ENCODE measurements around the gene GPHB5. TPM values are rescaled to one million over a fixed set of nuclear protein-coding genes. Genes with fewer than 3 reads are reported as not detected.
A peak's percentile ranks its signal among the peaks of the same experiment; 100 is the strongest.
"Not testable (repeated sequence)": the region's sequence is repeated elsewhere in the genome, so short reads cannot be mapped to it uniquely, and the experiment has no call there.

Gene GPHB5
- total RNA-seq, 4 donors from 2014 or later: not detected

DNA sequence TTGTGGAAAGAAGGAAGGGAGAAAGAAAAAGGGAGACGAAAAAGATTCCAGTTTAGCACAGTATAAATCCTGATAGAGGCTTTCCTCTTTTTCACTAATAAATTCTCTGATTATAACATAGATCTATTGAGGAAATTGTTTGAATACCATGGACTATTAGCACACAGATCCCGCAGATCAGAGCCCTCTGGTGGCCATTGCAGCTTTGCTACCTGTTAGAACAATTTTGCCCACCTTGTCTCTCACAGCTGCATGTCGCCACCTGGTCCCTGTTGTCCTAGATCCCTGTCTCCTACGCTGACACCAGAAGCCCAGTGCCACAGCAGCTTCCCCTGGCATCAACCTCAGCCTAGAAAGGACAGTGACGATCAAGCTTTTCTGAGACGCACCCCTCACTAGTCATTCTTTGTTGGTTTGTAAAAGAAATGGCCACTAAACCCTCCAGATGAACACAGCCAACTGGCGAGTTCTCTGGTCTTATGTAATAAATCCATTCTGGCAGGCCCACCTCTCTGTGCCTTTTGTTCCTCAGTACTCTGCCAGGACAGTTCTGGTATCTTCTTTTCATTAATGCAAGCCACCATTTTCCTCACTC, 9.9 kb downstream of the GPHB5 start:
- Histone ChIP-seq H3K36me3 (no peaks in the 10 kb centered on the region), H3K27ac (replicated peaks in 1 of 4) (no peak overlapping the region), H3K4me1 (no peaks in the 10 kb centered on the region), H3K27me3 (no peaks in the 10 kb centered on the region), H3K9me3 (no peaks in the 10 kb centered on the region), H3K4me3 (no peak overlapping the region)
- 62% methylated on average over 7 of the region's 7 CpGs for WGBS
- intact Hi-C loops (cut with DNase I): no loop called here
- no peak for TF ChIP-seq POLR2AphosphoS5 (IDR thresholded peaks at IDR 0.05)
- TF ChIP-seq, protein P1, sequence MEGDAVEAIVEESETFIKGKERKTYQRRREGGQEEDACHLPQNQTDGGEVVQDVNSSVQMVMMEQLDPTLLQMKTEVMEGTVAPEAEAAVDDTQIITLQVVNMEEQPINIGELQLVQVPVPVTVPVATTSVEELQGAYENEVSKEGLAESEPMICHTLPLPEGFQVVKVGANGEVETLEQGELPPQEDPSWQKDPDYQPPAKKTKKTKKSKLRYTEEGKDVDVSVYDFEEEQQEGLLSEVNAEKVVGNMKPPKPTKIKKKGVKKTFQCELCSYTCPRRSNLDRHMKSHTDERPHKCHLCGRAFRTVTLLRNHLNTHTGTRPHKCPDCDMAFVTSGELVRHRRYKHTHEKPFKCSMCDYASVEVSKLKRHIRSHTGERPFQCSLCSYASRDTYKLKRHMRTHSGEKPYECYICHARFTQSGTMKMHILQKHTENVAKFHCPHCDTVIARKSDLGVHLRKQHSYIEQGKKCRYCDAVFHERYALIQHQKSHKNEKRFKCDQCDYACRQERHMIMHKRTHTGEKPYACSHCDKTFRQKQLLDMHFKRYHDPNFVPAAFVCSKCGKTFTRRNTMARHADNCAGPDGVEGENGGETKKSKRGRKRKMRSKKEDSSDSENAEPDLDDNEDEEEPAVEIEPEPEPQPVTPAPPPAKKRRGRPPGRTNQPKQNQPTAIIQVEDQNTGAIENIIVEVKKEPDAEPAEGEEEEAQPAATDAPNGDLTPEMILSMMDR (IDR thresholded peaks at IDR 0.05): peak in 2 of 3 experiments; percentile 21 to 38
- DNase-seq (ENCODE audit: extremely low spot score): no peak

DNA sequence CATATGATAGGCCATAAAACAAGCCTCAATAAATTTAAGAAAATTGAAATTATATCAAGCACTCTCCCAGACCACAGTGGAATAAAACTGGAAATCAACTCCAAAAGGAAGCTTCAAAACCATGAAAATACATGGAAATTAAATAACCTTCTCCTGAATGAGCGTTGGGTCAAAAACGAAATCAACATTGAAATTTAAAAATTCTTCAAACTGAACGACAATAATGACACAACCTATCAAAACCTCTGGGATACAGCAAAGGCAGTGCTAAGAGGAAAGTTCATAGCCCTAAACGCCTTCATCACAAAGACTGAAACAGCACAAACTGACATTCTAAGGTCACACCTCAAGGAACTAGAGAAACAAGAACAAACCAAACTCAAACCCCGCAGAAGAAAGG, 14.3 kb downstream of the GPHB5 start:
- H3K27ac ChIP-seq (replicated peaks in 1 of 4): not testable (repeated sequence)

DNA sequence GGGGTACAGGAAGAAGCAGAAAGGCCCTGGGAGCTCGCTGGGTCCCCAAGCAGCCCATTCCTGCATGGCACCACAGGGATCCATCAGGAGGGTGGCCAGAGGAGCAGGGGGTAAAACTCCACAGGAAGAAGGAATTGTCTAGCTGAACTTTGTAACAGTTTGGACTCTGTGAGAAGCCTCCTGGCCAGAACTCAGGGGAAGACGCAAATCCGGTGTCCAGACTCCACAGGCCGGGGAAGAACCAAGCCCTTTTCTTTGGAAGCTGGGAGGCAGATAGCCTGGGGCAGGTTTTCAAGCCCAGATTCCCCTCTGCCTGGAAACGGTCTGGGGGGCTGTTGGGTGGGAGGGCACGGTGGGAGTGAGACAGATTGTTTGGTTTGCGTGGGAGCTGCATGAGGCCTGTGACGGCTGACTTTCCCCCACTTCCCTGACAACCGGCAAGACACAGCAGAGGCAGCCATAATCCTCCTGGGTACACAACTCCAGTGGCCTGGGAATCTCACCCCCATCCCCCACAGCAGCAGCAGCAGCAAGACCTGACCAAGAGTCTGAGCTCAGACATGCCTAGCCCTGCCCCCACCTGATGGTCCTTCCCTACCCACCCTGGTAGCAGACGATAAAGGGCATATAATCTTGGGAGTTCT, 16.7 kb downstream of the GPHB5 start:
- WGBS: 75% methylated on average over 8 of the region's 10 CpGs
- H3K36me3 ChIP-seq: no peaks in the 10 kb centered on the region
- peaks cover 0 to 22% (median 0%) of the 10 kb centered on the region in 4 donors for H3K27me3 ChIP-seq
- no peaks in the 10 kb centered on the region for H3K9me3 ChIP-seq
- no peak overlapping the region for H3K4me3 ChIP-seq
- TF ChIP-seq, protein P1 (IDR thresholded peaks at IDR 0.05): no peak
- TF ChIP-seq POLR2A (IDR thresholded peaks at IDR 0.05; ENCODE audit: low read depth) (no peak), EP300 (IDR thresholded peaks at IDR 0.05) (no peak), POLR2AphosphoS5 (IDR thresholded peaks at IDR 0.05) (no peak)
- no peak for DNase-seq (ENCODE audit: extremely low spot score)
- no peaks in the 10 kb centered on the region for H3K4me1 ChIP-seq
- intact Hi-C loops (cut with DNase I): no loop called here
- no peak overlapping the region for H3K27ac ChIP-seq (replicated peaks in 1 of 4)

More for the DNA sequence above, 14.3 kb downstream of the GPHB5 start:
- peaks cover 0 to 22% (median 0%) of the 10 kb centered on the region in 4 donors for H3K27me3 ChIP-seq
- H3K9me3 ChIP-seq; H3K36me3 ChIP-seq; H3K4me1 ChIP-seq; intact Hi-C loops (cut with DNase I); DNase-seq (ENCODE audit: extremely low spot score); H3K4me3 ChIP-seq: not testable (repeated sequence)
- WGBS: 83% methylated on average over 5 of the region's 5 CpGs

DNA sequence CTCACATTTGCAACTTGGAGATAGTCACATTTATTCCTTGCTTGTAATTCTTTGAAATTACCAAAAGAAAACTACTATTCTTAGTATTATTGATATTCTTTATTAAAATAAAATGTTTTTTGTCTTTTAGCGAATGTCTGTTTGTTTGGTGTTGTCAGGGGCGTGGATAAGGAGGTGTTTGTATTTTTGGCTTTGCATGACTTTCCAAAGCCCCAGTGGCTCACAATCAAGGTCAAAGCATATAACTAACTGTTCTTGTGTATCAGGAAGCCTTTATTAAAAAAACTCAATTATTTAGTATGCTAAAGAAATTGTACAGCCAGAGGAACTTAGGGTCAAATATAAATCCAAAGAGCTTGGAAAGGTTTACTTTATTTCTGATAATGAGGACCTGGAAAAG, 17.9 kb downstream of the GPHB5 start:
- TF ChIP-seq, protein P1 (IDR thresholded peaks at IDR 0.05): no peak
- no peak for TF ChIP-seq POLR2AphosphoS5 (IDR thresholded peaks at IDR 0.05)
- TF ChIP-seq EP300 (IDR thresholded peaks at IDR 0.05): no peak
- no peak for TF ChIP-seq POLR2A (IDR thresholded peaks at IDR 0.05; ENCODE audit: low read depth)
- intact Hi-C loops (cut with DNase I): no loop called here
- peaks cover 0 to 22% (median 0%) of the 10 kb centered on the region in 4 donors for H3K27me3 ChIP-seq
- DNase-seq (ENCODE audit: extremely low spot score): no peak
- H3K27ac ChIP-seq (replicated peaks in 1 of 4): no peak overlapping the region
- no peak overlapping the region for H3K4me3 ChIP-seq
- no peaks in the 10 kb centered on the region for H3K9me3 ChIP-seq
- no peaks in the 10 kb centered on the region for H3K36me3 ChIP-seq
- H3K4me1 ChIP-seq: peaks cover 0 to 4% (median 0%) of the 10 kb centered on the region in 4 donors
- WGBS: 82% methylated on average over 2 of the region's 2 CpGs

DNA sequence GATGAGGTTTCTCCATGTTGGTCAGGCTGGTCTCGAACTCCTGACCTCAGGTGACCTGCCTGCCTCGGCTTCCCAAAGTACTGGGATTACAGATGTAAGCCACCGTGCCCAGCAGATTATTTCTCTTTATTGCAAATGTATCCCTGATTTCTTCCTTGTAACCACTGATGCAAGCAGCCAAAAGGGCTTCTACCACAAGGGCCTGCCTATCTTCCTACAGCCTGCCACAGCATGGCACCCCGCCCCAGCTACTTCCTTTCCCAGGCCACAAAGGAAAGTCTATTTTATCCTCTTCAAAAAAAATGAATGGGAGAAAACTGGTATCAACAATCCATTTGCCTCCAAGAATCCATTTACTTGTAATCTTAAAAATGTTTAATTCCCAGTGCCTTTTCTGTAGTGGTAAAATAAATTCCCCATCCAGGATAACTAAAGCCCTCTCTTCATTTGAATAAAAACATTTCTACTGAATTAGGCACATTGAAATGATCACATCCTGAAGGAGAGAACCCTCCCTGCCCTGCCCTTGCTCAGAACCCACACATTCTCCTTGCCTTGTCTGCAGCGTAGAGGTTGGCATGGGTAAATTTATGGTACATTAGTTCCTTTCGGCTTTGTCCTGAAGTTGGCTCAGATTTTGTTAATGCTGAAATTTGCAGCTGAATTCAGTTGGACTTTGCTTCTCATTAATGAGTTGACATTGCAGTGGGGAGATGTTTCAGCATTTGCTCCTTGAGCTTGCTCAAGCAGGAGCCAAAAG, 19.2 kb downstream of the GPHB5 start:
- no peak overlapping the region for H3K27ac ChIP-seq (replicated peaks in 1 of 4)
- no peak for DNase-seq (ENCODE audit: extremely low spot score)
- intact Hi-C loops (cut with DNase I): no loop called here
- TF ChIP-seq POLR2AphosphoS5 (IDR thresholded peaks at IDR 0.05) (no peak), POLR2A (IDR thresholded peaks at IDR 0.05; ENCODE audit: low read depth) (no peak), EP300 (IDR thresholded peaks at IDR 0.05) (no peak)
- TF ChIP-seq, protein P1 (IDR thresholded peaks at IDR 0.05): no peak
- peaks cover 0 to 4% (median 0%) of the 10 kb centered on the region in 4 donors for H3K4me1 ChIP-seq
- 69% methylated on average over 6 of the region's 6 CpGs for WGBS
- H3K4me3 ChIP-seq: no peak overlapping the region
- H3K27me3 ChIP-seq: peaks cover 0 to 22% (median 0%) of the 10 kb centered on the region in 4 donors
- no peaks in the 10 kb centered on the region for H3K36me3 ChIP-seq
- H3K9me3 ChIP-seq: no peaks in the 10 kb centered on the region

Measured in esophagus muscularis mucosa (tissue), 4 donors.